GM21447 (cell line): ENCODE measurements around the gene HCLS1.
"Not testable (repeated sequence)": the region's sequence is repeated elsewhere in the genome, so short reads cannot be mapped to it uniquely, and the experiment has no call there.

Experiments used
- ATAC-seq: cut with Tn5 transposase; IDR thresholded peaks from one replicate; pipeline ENCODE4 v1.9.1; 2021; ENCODE audit not compliant: unreplicated experiment

HCLS1 gene

GRCh38 chr3:121599900-121600299, 60.8 kb downstream of the HCLS1 start:
- ATAC-seq = not testable (repeated sequence)

- ATAC-seq = no peak
Observed at GRCh38 chr3:121598564-121598963, 62.1 kb downstream of the HCLS1 start.

- no peak for ATAC-seq
Observed at GRCh38 chr3:121595765-121596406, 64.8 kb downstream of the HCLS1 start.

GRCh38 chr3:121594850-121595249, 65.9 kb downstream of the HCLS1 start:
- no peak for ATAC-seq

- not testable (repeated sequence) for ATAC-seq
Observed at GRCh38 chr3:121593806-121594205, 66.9 kb downstream of the HCLS1 start.

- no peak for ATAC-seq
Observed at GRCh38 chr3:121592856-121593702, 67.6 kb downstream of the HCLS1 start, which contains the start of gene FBXO40. Gene FBXO40 (plus strand): TSS chr3:121593379. CDS start chr3:121620576, 27,197 bp downstream.

- no peak for ATAC-seq
Observed at GRCh38 chr3:121584418-121584817, 76.3 kb downstream of the HCLS1 start.

GRCh38 chr3:121581691-121582090, 79.0 kb downstream of the HCLS1 start:
- ATAC-seq = no peak
